HepG2 (cell line): Measurements from ENCODE around the gene SNAI1. TPM values are rescaled to one million over a fixed set of nuclear protein-coding genes. Genes with fewer than 3 reads are reported as not detected.

ENCODE experiments used
- BORCS8-MEF2B ChIP-seq: sonication (generic); formaldehyde crosslinking; IDR thresholded peaks from 2 replicates; pipeline ENCODE4 v1.8.0; 2022; ENCODE audit warnings: mild to moderate bottlenecking, missing genetic modification reagents
- CBFB ChIP-seq: sonication (generic); formaldehyde crosslinking; IDR thresholded peaks from 2 replicates; pipeline ENCODE4 v1.4.0; 2020; ENCODE audit warnings: missing genetic modification reagents
- FOXP1 ChIP-seq, 2 experiments: fragments of 450-650 bp in 1 of 2; IDR thresholded peaks; 2 replicates each; pipeline ENCODE4 v1.6.1; 2017 to 2018; ENCODE audit warnings: antibody characterized with exemption in 1 of 2
- GZF1 ChIP-seq: sonication (generic); formaldehyde crosslinking; IDR thresholded peaks from 2 replicates; pipeline ENCODE4 v1.5.1; 2020; ENCODE audit warnings: mild to moderate bottlenecking, missing genetic modification reagents
- HOXD1 ChIP-seq: sonication (generic); formaldehyde crosslinking; IDR thresholded peaks from 2 replicates; pipeline ENCODE4 v1.5.0; 2020; ENCODE audit warnings: missing genetic modification reagents
- KLF16 ChIP-seq, 2 experiments: sonication (generic) in 1 of 2; formaldehyde crosslinking in 1 of 2; IDR thresholded peaks; 2 replicates each; pipeline versions ENCODE4 v1.6.1 to v1.8.0; 2016 to 2023; ENCODE audit warnings: missing genetic modification reagents in 2 of 2, missing compliant biosample characterization in 1 of 2
- MED1 ChIP-seq: sonication (generic); formaldehyde crosslinking; IDR thresholded peaks from 2 replicates; pipeline ENCODE4 v1.4.0; 2020; ENCODE audit warnings: missing genetic modification reagents
- NFYC ChIP-seq: IDR thresholded peaks from 2 replicates; pipeline ENCODE4 v1.6.1; 2016; ENCODE audit warnings: missing genetic modification reagents, missing compliant biosample characterization
- RARA ChIP-seq: IDR thresholded peaks from 2 replicates; pipeline ENCODE4 v1.6.1; 2016; ENCODE audit warnings: missing genetic modification reagents, missing compliant biosample characterization
- STAT5B ChIP-seq: sonication (generic); formaldehyde crosslinking; IDR thresholded peaks from 2 replicates; pipeline ENCODE4 v1.4.0; 2020; ENCODE audit warnings: missing genetic modification reagents
- ZFX ChIP-seq: sonication (generic); formaldehyde crosslinking; IDR thresholded peaks from 2 replicates; pipeline ENCODE4 v1.4.0; 2020; ENCODE audit warnings: mild to moderate bottlenecking, low read depth, missing genetic modification reagents, moderate library complexity
- ZNF556 ChIP-seq: sonication (generic); formaldehyde crosslinking; IDR thresholded peaks from 2 replicates; pipeline ENCODE4 v1.4.0; 2020; ENCODE audit warnings: mild to moderate bottlenecking, missing genetic modification reagents, borderline replicate concordance
- ZNF772 ChIP-seq: sonication (generic); formaldehyde crosslinking; IDR thresholded peaks from 2 replicates; pipeline ENCODE4 v1.5.0; 2020; ENCODE audit warnings: mild to moderate bottlenecking, missing genetic modification reagents
- polyA plus RNA-seq, 8 experiments: library from polyadenylated mRNA; depleted of rRNA in 3 of 8; stranded (reverse) in 7 of 8; unstranded in 1 of 8; fragments of >200 nt; fragmentation: Illumina TruSeq in 4 of 8; extraction: Trizol in 4 of 8; gene quantifications; 2 replicates each; pipeline versions ENCODE4 v1.2.1 to v1.2.3, GENCODE V29; 2011 to 2016; ENCODE audit warnings: low read depth in 4 of 8, missing spikeins in 1 of 8, mixed read lengths in 1 of 8; ENCODE audit not compliant: insufficient read depth in 1 of 8
- total RNA-seq, 5 experiments: library from RNA; depleted of rRNA; stranded (reverse); fragments of >200 nt; fragmentation: Illumina TruSeq; extraction: Trizol; gene quantifications; 2 replicates each; pipeline ENCODE4 v1.2.3, GENCODE V29; 2016; ENCODE audit warnings: low read depth in 1 of 5
- TF ChIP-seq, protein P1 (sequence below): sonication (generic); formaldehyde crosslinking; IDR thresholded peaks from 2 replicates; pipeline ENCODE4 v1.5.1; 2020; ENCODE audit warnings: mild to moderate bottlenecking, missing genetic modification reagents
- TF ChIP-seq, protein P2 (sequence below): sonication (generic); formaldehyde crosslinking; IDR thresholded peaks from 2 replicates; pipeline ENCODE4 v1.4.0; 2020; ENCODE audit warnings: missing genetic modification reagents
- TF ChIP-seq, protein P3 (sequence below): IDR thresholded peaks from 2 replicates; pipeline ENCODE4 v1.6.1; 2018; ENCODE audit warnings: missing genetic modification reagents, mild to moderate bottlenecking, missing compliant biosample characterization
- TF ChIP-seq, protein P4 (sequence below): sonication (generic); formaldehyde crosslinking; IDR thresholded peaks from 2 replicates; pipeline ENCODE4 v1.5.1; 2020; ENCODE audit warnings: missing genetic modification reagents, mild to moderate bottlenecking, borderline replicate concordance

SNAI1 gene
- total and polyA plus RNA-seq, 2 of the 13 experiments (the other 11 are each of a cell fraction or from before 2014, with no cell fraction given), result 1.3 to 1.4 TPM

DNA sequence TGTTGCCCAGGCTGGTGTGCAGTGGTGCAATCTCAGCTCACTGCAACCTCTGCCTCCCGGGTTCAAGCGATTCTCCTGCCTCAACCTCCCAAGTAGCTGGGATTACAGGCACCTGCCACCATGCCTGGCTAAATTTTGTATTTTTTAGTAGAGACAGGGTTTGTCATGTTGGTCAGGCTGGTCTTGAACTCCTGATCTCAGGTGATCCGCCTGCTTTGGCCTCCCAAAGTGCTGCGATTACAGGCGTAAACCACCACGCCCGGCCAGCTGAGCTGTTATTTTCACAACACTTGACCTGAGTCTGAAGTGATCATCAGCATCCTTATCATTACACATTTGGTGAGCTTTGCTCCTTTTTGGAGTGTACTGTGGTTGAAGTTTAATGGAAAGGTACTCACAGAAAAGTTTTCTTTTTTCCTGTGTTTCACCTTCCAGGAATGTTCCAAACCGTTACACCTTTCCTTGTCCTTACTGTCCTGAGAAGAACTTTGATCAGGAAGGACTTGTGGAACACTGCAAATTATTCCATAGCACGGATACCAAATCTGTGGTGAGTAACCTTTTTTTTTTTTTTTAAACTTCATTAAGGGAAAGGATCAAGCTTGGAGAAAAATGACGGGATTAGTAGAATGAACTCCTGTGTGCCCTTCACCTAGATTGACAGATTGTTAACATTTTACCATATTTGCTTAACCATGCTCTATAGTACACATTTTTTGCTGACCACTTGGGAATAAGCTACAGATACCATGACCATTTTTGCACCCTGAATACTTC is 36.9 kb upstream of the SNAI1 start (continued):
- TF ChIP-seq, protein P1, sequence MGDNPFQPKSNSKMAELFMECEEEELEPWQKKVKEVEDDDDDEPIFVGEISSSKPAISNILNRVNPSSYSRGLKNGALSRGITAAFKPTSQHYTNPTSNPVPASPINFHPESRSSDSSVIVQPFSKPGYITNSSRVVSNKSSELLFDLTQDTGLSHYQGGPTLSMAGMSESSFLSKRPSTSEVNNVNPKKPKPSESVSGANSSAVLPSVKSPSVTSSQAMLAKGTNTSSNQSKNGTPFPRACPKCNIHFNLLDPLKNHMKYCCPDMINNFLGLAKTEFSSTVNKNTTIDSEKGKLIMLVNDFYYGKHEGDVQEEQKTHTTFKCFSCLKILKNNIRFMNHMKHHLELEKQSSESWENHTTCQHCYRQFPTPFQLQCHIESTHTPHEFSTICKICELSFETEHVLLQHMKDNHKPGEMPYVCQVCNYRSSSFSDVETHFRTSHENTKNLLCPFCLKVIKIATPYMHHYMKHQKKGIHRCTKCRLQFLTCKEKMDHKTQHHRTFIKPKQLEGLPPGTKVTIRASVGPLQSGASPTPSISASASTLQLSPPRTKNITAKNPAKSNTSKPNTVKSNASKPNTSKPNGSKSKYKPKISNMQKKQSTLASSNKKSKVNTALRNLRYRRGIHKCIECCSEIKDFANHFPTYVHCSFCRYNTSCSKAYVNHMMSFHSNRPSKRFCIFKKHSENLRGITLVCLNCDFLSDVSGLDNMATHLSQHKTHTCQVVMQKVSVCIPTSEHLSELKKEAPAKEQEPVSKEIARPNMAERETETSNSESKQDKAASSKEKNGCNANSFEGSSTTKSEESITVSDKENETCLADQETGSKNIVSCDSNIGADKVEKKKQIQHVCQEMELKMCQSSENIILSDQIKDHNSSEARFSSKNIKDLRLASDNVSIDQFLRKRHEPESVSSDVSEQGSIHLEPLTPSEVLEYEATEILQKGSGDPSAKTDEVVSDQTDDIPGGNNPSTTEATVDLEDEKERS (CRISPR knock-in tag), result peak; percentile 99
- peak; percentile 24; the same call in 1 of the 2 replicates for TF ChIP-seq ZNF556 (CRISPR knock-in tag)
- TF ChIP-seq RARA, result peak; percentile 85
- no peak for TF ChIP-seq FOXP1 (IDR thresholded peaks at IDR 0.05)
- peak; percentile 87 for TF ChIP-seq FOXP1 (CRISPR knock-in tag; IDR thresholded peaks at IDR 0.05)
- TF ChIP-seq KLF16 (CRISPR knock-in tag; IDR thresholded peaks at IDR 0.05), result peak in 1 of 2 experiments; percentile 70; a peak in 1 of 4 replicates
- TF ChIP-seq NFYC, result 0 out of 2 replicates have a peak, but pooled peaks have one; percentile 27
- peak; percentile 86 for TF ChIP-seq MED1 (CRISPR knock-in tag)
- 0 out of 2 replicates have a peak, but pooled peaks have one; percentile 42 for TF ChIP-seq ZFX (CRISPR knock-in tag)
- 0 out of 2 replicates have a peak, but pooled peaks have one; percentile 42 for TF ChIP-seq STAT5B (CRISPR knock-in tag)
- TF ChIP-seq, protein P2, sequence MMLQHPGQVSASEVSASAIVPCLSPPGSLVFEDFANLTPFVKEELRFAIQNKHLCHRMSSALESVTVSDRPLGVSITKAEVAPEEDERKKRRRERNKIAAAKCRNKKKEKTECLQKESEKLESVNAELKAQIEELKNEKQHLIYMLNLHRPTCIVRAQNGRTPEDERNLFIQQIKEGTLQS, result no peak; the same call in 1 of the 2 replicates
- 0 out of 2 replicates have a peak, but pooled peaks have one; percentile 39 for TF ChIP-seq BORCS8-MEF2B (CRISPR knock-in tag)
- TF ChIP-seq CBFB, result no peak
- TF ChIP-seq, protein P3, sequence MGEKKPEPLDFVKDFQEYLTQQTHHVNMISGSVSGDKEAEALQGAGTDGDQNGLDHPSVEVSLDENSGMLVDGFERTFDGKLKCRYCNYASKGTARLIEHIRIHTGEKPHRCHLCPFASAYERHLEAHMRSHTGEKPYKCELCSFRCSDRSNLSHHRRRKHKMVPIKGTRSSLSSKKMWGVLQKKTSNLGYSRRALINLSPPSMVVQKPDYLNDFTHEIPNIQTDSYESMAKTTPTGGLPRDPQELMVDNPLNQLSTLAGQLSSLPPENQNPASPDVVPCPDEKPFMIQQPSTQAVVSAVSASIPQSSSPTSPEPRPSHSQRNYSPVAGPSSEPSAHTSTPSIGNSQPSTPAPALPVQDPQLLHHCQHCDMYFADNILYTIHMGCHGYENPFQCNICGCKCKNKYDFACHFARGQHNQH (CRISPR knock-in tag), result peak; percentile 82
- 0 out of 2 replicates have a peak, but pooled peaks have one; percentile 4 for TF ChIP-seq HOXD1
- TF ChIP-seq GZF1 (CRISPR knock-in tag), result peak; percentile 60; the same call in 1 of the 2 replicates
- peak; percentile 90 for TF ChIP-seq ZNF772 (CRISPR knock-in tag)
- TF ChIP-seq, protein P4, sequence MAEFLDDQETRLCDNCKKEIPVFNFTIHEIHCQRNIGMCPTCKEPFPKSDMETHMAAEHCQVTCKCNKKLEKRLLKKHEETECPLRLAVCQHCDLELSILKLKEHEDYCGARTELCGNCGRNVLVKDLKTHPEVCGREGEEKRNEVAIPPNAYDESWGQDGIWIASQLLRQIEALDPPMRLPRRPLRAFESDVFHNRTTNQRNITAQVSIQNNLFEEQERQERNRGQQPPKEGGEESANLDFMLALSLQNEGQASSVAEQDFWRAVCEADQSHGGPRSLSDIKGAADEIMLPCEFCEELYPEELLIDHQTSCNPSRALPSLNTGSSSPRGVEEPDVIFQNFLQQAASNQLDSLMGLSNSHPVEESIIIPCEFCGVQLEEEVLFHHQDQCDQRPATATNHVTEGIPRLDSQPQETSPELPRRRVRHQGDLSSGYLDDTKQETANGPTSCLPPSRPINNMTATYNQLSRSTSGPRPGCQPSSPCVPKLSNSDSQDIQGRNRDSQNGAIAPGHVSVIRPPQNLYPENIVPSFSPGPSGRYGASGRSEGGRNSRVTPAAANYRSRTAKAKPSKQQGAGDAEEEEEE (CRISPR knock-in tag), result 0 out of 2 replicates have a peak, but pooled peaks have one; percentile 58
